ENCODE results near the gene CHRM2.
A peak's percentile ranks its signal among the peaks of the same experiment; 100 is the strongest.

CHRM2 gene

DNA sequence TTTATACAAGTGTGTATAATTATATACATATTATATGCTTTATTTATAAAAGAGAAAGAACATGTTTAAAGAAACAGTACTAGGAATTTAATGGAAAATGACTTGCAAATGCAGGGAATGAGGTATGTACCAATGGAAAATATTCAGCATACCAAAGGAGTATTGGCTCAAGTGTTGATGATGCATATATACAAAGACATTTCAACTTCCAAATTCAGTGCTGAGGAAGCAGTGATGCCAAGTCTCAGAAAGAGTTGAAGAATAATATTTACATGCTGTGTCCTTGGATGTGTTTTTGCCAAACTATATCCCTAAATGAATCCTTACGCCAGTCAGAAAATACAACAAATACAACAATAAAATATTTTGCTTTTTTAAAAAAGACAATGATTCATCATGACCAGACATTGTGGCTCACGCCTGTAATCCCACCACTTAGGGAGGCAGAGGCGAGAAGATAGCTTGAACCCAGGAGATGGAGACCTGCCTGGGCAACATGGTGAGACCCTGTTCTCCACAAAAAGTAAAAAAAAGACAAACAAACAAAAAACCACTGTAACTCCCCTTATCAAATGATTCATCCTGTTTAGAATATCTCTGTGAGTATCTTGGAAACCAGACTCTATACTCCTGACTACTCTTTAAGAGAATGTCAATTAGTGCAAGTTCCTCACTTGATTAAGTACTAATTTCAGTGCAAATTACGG lies 157.2 kb downstream of the CHRM2 start:
- DNase-seq (ENCODE audit: low spot score): peak; percentile 33

DNA sequence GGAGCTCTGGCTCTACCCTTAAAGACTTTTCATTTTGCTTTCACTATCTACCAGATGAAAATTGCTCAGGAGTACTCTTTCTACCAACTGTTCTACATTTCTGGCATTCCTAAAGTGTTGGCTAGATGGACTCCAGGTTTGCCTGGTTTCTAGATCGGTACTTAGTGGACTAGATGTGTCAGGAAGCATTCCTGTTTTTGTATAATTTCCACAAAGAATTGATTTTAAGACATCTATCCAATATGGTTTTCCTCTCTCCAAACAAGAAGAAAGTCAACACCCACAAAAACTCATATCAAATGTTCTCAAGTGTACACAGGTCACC lies 157.7 kb downstream of the CHRM2 start:
- no peak for DNase-seq (ENCODE audit: low spot score)

DNA sequence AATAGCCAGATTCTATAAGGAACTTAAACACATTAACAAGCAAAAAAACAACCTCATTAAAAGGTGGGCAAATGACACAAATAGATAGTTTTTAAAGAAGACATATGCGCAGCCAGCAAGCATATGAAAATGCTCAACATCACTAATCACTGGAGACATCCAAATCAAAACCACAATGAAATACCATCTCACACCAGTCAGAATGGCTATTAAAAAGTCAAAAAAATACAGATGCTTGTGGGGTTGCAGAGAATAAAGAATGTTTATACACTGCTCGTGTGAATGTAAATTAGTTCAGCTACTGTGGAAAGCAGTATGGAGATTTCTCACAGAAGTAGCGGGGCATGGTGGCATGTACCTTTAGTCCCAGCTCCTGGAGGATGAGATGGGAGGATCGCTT lies 164.0 kb downstream of the CHRM2 start:
- DNase-seq (ENCODE audit: low spot score): no peak

DNA sequence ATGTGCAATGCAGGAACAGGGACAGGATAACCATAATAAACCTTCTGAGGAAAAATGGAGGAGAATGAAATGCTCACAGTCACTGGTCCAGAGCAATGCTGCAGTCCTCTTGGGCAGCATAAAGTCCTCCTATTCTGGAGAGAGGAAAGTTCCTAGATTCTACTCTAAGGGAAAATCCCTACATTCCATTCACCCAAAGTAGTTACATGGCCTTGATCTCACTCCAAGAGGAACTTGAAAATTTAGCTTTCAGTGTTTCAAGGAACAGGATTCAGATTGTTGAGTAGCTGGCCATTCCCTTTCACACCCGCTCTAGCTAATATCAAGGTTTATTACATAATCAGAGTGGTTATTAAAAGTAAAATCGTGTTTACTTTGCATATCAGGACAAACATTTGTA lies 168.3 kb downstream of the CHRM2 start:
- peak; percentile 16 for DNase-seq (ENCODE audit: low spot score)

DNA sequence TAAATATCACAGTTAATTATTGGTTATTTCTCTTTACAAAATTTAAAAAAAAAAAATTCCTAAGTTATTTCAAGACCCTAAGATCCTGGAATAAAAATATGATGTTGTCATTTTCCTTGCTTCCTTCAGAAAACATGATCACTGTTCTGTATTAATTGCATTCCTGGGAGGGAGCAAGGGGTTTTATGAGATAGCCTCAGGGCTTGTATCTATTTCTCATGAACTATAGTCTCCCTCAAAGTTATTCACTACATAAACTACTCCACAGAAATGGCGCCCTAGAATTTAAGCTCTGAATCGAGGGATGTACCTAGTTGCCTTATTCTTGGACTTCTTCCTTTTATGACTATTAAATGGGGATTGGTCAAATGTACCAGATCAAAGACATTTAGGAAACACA lies 170.3 kb downstream of the CHRM2 start:
- DNase-seq (ENCODE audit: low spot score): no peak

DNA sequence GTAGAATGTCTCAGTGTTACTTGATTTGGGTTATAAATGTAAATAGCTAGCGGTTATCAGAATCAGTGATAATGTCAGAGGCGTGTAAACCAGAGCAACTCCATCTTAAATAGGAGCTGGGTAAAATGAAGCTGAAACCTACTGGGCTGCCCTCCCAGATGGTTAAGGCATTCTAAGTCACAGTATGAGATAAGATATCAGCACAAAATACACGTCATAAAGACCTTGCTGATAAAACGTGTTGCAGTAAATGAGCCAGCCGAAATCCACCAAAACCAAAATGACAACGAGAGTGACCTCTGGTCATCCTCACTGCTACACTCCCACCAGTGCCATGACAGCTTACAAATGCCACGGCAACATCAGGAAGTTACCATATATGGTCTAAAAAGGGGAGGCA lies 172.3 kb downstream of the CHRM2 start:
- no peak for DNase-seq (ENCODE audit: low spot score)

DNA sequence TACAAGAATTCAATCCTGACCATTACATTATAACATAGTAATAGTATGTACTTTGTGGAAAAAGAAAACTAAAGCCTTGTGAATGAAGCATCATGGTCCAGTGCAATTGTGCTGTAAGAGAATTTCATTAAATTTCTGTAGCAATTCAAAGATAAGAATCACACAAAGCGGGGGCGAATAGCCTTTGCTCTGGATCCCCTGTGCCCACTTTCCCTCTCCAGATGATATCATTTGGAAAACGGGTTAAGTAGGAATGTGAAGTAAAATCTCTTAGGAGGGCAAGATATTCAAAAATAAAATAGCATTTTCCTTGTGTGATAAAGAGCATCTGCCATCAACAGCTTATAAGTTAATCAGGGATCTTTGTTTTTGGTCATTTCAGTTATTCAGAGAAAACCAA lies 177.1 kb downstream of the CHRM2 start:
- DNase-seq (ENCODE audit: low spot score): no peak

DNA sequence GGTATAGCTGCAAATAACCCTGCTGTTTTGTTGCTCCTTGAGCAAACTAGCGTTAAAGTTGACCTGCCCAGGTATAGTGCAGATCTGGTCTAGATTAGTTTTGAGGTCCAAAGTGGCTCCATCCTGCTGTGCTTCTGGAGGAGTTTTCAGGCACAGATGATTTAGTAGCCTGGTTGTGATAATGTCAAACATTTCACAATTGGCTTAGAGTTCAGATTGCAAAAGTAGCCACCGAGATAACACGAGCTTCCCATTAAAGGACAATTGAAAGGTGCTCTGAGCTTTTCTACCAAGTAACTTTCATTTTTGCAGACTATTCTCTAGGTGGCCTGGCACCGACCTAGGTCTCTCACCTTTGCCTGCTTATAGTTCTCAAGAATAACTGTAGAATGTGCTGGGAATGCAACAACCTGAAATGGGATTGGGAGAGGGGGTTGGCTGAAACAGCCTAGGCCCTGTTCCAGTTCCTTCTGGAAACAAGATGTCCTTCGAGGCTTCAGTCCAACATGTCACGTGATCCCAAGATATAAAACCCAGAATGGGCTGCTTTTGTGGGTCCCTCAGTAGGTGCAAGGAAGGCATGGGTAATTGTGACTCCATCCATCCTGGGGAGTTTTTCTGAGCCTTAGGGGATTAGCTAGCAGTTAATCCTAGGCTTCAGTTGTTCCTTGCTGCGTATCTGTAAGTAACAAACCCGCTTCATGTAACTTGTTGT lies 201.0 kb downstream of the CHRM2 start:
- no peak for DNase-seq (ENCODE audit: low spot score)

All from AG20443 (cell line).